HG03354 (cell line): ENCODE results near the gene TNS3.

ENCODE experiments used
- ATAC-seq: cut with Tn5 transposase; IDR thresholded peaks from one replicate; pipeline ENCODE4 v1.9.1; 2021; ENCODE audit warnings: mild to moderate bottlenecking; ENCODE audit not compliant: unreplicated experiment, poor library complexity, severe bottlenecking

TNS3 gene

DNA sequence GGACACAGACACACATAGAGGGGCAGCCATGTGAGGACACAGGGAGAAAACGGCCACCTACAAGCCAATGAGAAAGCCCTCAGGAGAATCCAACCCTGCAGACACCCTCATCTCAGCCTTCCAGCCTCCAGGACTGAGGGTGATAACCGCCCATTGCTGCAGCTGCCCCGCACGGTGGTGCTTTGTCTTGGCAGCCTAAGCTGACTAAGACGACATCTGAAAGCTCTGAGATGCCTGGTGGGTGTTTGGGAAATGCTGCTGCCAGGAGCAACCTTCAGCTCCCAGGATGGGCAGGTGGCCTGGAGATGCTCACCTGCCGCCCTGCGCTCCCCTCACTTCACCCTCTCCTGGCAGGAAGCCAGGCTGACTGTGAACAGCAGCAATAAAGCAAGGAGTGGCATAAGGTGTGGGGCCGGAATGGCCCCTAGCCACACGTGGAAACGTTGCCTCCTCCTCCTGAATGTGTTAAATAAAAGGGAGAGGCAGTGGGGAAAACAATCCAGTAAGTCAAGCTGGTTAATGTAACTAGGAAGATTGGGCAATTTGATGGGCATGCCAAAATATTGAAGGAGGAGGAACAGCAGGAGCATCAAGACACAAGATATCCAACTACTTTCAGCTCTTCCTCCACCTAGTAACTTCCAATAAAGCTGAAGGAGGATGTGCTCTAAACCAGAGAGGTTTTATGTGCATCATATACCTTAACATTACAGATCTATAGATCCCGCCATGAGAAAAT is 121.5 kb downstream of the TNS3 start:
- no peak for ATAC-seq

DNA sequence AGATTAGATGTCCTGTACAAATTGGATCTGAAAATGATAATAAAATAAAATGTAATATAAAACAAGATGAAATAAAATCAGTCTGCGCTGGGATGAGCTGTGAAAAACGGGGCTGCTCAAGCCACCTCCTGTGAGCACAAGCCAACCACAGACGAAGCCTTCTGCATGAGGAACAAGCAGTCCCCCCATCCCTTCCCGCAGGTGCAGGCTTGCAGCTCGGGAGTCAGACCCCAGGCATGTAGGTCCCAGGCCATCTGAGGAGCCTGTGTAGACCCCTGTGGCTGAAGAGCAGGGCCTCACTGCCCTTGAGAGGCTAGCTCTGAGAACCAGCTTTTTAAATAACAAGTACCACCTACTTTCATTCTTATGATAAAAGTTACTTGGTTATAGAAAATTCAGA is 123.4 kb downstream of the TNS3 start:
- no peak for ATAC-seq

DNA sequence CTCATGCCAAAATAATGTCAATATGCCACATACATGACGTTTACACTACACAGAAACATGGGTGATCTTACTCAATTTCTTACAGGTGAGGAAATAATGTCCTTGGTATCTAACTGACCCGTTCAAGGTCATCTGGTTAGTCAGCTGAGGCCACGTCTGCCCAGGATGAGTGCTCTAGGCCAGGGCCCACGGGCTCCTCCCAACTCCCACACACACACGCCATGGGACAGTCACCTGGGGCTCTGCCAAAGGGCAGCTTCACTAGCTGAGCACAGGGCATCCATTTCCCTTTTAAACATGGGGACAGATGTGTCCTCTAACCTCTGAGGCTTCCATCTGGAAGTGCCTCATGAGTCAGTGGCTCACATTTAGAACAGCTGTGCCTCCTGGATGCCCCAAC is 123.9 kb downstream of the TNS3 start:
- ATAC-seq: no peak

DNA sequence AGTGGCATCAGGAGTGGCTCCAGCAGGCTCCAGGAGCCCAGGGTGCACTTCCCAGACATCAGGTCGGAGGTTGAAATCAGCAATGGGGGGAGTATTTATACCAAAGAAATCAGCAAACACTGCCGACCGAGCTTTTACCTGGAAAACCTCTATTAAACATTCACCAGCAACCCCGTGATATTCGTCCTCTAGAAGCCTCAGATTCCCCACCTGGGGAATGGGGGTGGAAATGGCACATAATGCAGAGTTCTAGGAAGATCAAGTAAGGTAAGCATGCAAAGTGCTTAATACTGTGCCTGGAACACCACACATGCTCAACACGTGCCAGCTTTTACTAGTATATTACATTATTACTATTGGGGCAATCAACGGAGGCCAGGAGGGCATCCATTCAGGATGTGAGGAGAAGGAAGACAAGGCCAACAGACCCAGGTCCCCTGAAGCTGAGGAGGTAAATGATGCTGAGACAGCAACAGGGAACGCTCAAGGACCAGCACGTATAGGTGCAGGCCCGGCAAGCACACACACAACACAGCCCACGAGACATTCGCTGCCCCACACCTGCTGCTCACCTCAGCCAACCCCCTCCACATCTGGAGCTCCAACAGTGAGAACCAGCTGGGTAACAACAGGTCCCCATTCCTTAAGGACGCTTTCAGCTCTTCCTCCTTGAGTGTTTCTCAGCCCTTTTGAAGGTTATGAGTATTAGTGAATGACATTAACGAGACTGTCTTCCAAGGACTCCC is 125.5 kb downstream of the TNS3 start:
- no peak for ATAC-seq

DNA sequence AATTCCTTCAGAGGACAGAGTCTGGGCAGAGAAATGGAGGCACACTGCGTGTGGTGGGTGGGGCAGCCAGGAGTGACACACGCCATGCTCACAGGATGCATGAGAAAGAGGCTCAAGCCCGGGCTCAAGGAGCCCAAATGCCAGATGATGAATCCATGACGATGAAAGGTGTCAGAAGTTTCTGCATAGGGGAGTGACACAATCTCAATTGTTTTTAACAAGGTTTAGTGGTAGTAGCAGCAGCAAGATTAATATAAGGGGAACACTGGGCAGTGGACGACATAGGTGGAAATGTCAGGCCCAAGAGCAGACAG is 126.1 kb downstream of the TNS3 start:
- ATAC-seq: no peak

DNA sequence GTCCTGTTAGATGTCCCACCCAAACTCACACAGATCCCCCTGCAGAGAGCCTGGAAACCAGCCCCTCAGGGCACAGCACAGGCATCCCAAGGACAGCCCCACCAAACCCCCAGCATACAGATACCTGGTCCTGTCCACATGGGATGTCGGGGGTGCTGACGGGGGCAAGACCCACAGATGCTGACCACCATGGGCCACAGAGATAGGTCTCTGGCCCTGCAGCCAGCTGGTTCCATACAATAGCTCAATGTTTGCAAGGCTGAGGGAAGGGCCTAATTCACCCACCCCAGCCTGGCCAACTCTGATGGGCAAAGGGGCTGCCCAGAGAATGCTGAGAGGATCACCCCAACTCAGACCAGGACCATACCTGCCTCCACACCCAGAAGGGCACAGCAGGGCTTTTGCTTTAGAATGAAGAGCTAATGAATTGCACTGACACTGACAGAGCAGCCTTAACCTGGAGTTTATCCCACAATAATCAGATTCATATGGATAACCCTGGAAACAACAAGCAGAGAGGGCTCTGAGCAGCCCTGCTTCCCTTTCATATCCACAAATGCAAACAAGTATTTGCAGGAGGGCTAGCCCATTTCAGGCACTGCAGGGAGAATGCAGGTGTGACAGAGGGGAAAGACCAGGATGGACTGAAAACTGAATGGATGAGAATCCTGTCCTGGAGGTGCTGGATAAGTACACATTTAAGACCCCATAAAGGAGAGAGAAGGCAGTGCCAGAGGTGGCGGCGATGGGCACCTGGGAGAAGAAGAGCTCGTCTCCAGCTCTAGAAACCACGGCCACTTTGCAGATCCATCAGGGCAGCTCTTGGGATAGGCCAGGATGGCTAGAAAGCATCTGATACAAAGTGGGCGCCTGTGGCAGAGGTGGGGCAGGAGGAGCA is 126.7 kb downstream of the TNS3 start:
- no peak for ATAC-seq

DNA sequence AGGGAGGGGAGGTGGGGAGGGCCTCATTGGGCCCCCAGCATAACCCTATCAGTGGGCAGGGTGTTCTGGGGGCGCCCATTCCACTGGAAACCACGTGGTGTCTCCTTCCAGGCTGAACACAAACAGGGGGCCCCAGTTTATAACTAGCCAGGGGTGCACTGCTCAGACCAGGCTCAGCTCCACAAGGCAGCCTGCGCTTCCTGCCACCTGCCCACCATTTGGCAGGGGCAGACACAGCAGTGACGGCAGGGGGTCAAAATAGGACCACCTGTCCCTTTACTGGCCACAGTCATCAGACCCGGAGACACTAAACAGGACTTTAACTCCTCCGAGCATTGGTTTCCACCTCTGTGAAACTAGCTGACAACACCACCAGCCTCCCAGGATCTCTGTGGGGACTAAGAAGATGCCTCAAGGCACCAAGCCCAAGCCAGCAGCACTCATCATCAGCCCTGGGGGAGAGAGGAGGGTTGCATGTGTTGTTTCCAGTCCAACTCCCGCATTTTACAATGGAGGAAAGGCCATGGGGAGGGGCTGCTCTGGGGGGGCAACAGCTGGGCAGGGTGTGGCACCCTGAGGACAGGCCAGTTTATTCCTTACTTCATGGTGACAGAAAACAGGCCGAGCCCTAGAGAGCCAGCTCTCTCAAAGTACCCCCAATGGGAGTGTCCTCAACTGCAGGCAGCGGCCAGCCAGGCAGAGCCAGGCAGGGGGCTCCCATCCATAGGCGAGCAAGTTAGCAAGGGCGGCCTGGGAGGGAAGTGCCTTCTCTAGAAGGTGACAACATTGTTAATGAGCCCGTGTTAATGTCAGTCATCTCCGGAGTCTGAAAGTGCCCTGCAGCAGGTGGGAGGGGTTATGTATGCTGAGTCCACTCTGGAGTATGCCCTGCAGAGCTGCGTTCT is 127.6 kb downstream of the TNS3 start:
- ATAC-seq: no peak

DNA sequence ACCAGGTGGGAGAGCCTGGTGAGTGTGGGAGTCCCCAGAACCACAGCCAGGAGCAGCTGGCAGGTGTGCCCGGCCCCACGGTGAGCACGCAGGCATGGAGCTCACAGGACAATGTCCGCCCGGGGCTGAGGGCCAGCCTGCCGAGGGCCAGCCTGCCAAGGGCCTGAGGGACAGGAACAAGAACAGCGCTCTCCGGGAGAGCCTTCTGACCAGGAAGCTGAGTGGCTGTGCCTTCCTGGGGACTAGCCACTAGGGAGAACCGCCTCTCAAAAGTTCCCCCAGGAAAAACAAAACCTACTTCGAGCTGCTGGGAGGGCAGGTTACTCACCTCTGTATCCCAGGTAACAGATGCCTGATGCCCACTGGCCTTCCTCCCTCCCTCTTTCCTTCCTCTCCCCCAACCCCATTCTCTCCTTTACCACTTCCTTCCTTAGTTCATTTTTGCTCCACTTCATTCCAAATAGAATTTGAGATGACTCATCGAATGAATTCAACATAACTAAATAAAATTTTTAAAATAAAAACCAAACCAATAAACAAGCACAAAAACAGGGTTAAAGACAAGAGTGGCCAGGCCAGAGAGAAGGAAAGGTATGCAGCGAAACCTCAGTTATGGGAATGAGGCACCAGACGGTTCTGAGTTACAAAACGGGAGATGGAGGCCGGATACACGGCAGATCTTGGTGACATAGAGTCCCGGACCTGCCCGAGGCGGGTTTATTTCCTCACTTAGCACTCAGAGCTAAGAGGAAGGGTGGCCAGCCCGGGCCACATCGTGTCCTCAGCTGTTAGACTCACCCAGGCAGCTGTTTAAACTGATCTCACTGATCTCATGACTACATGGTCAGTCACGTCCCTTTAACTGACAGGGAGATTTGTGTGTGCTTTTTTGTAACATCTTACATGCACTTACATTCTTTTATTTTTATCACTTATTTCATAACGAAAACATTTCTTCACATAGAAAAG is 128.5 kb downstream of the TNS3 start:
- ATAC-seq: no peak

DNA sequence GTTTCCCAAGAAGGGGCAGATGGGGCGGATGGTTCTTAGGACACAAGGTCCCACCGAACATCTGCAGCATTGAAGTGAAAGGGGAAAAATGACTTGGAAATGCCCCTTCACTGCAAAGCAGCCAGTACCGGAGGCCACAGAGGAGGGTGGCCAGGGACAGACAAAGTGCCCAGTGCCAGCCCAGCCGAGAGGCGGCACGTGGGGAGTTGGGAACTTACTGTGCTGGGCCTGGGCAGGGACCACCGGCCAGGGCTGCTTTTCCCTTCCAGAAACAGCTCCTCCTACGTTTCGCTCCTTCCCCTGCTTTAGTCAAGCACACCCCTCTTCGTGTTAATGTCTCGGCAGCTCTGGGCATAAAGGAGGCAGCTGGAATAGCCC is 129.2 kb downstream of the TNS3 start:
- no peak for ATAC-seq

DNA sequence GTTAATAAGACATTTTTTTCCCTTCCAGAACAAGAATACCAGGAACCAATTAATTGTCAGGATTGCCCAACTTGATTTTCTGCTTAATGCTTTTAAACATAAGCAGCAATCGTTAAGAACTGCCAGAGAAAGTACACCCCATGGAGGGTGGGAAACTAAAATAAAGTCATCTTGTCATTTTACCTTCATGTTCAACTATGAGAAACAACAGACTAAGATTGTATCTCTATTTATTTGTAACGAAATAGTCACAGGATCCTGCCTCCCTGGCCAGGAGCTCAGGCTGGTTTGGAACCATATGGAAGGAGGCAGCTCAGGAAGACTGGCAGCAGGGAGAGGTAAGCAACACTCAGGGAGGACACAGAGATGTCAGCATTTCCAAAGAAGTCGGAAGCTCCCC is 129.6 kb downstream of the TNS3 start:
- ATAC-seq: no peak

DNA sequence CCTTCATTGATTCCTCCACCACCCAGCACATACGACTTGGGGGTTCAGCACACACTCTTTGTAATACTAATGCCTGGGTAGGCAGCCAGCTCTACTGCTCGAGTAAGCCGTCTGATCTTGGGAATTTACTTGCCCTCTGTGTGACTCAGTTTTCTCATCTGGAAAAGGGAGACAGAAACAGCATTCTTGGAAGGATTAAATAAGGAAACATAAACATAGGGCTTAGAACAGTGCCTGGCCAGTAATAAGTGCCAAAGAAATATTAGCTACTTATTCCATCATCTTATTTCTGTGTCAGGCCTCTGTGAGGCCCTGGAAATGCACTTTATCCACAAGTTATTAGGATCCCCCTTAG is 130.1 kb downstream of the TNS3 start:
- no peak for ATAC-seq

DNA sequence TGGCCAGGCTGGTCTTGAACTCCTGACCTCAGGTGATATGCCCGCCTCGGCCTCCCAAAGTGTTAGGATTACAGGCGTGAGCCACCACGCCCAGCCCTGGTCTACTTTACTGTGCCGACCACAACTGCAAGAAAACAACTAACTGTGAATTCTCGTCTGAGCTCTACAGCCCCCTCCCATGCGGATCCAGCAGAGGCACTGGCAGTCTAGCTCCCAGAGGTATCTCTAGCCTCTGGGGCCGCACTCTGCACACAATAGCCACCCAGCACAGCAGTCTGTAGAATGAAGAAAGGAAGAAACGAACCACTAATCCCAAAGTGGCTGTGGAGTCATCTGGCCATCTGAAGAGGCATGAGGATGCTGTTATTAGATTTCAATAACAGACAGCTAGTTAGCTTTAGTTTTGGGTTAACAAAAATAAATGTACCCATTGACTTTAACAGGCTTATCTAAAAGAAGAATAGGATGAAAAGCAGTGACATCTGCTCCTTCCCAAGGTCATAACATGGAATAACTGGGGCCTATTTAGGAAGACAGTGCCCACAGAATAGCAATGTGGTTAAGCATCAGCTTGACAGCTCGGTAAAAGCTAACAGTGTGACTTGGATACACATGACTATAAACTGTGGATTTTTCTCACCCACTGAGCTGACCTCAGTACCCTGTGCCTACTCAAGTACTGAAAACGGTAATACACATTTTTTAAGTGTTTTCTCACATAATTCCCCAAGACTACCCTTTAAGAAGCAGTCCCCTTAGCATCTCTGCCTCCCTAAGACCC is 131.9 kb downstream of the TNS3 start:
- ATAC-seq: no peak

DNA sequence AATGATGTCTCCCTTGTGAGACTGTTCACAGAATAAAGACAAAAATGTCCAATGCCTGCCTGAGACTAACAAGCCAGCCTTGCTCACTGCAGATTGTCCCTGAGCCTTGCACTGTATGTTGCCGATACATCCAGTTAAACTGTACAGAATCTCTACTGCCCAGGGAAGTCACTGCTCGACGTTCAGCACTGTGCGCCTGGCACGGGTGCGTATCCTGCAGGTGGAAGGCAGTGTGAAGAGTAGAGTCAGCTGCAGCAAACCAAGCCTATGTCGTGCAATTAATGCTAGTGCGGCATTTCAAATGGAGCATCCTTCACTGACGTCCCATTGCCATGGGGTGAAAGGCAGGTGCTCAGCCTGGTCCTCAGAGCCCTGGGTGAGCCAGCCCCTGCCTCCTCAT is 132.9 kb downstream of the TNS3 start:
- ATAC-seq: no peak

DNA sequence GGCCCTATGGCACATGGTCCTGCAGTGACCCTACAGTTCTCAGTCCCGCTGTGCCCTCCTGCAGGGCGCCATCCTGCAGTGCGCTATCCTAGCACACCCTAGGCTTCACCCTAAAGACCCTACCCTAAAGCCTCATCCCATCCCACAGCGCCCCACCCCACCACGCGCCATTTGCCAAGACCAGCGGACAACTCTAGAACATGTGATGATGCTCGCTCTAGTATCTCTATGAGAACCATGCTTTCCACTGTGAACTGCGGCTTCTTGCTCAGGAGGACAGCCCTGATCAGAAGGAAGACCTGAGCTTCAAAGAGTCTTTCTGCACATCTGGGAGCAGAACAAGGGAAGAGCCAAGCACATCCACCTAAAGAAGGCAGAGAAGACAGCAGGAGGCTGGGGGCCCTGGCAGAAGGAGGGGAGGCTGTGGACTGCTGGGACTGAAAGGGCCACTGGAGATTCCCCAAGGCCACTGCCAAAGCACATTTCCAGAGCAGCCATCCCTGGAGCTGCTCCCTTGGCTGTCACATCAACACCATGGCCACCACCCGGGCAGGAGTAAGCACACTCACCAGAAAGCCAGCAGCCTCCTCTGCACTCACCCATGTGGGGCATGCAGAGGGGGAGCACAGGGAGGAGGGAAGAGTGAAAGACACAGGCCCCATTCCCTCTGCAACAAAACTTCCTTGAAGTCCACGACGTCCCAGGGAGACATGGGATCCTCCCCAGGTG is 134.1 kb downstream of the TNS3 start:
- no peak for ATAC-seq

DNA sequence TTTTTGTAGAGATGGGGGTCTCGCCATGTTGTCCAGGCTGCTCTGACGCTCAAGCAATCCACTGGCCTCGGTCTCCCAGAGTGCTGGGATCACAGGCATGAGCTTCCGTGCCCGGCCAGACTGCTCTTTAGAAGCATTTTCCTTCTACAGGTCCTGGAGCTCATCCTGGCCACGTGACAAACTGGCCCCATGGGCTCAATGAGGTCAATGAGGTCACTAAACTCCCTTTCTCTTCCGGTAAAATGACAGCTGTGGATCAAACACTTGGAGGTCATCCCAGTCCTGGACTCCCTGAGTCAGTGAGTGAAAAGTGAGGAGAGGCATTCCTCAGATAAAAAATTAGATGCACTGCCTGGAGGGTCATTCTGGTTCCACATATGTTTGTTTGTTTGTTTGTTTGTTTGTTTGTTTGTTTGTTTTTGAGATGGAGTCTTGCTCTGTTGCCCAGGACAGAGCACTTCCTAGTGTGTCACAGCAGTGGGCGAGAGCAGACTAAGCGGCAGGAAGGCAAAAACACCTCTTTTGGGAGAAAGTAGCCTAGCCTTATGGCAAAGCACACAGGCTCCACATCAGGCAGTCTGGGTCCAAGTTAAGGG is 134.9 kb downstream of the TNS3 start:
- no peak for ATAC-seq

DNA sequence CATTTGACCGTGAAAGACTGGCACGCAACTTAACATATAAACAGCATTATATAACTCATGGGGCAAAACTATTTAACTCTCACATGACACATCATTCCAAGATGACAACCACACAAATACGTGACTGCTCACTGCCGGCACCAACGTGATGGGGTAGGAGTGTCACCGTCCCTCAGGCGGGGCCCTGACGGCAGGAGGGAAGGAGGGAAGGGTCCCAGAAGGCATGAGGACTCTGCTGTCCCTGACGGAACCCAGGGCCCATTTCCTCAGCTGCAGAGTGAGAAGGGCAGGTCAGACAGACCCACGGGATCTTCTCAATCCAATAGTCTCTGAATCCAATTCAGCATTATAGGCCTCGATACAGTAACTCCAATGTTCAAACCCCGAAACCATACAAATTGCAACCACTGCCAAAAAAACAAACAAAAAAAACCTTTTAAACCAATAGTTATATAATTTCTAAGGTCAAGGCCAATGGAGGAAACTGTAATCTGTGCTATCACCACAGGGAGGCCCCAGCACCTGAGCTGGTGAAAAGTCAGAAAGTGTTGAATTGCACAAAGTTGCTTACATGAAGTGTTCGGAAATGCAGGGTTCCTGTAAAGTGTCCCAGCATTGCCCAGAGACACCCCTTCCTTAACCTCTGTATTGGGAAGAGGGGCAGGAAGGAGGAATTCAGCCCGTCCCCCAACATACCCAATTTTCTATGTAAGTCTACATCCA is 137.4 kb downstream of the TNS3 start:
- no peak for ATAC-seq
